Astrocyte (in vitro differentiated cells and primary cell): ENCODE results near the gene ULK4. TPM values are rescaled to one million over a fixed set of nuclear protein-coding genes. Genes with fewer than 3 reads are reported as not detected.

ENCODE experiments used
- DNase-seq: peaks from one replicate; pipeline ENCODE4 v3.0.0-alpha.2; 2010; ENCODE audit warnings: low read depth
- FAIRE-seq: peaks from 2 replicates; lab custom pipeline; 2011; peaks lifted over from hg19 to GRCh38; lab: Jason Lieb, UNC
- H2AFZ ChIP-seq: 2 replicates; pipeline ENCODE4 v1.6.0; 2012; ENCODE audit warnings: low read depth, low read length, inconsistent platforms
- H3K27ac ChIP-seq: 2 replicates; pipeline ENCODE4 v1.5.1; 2011; ENCODE audit warnings: low read depth, low read length, inconsistent platforms
- H3K27me3 ChIP-seq: 2 replicates; pipeline ENCODE4 v1.6.0; 2011; ENCODE audit warnings: low read length, inconsistent platforms; ENCODE audit not compliant: insufficient read depth
- H3K36me3 ChIP-seq: 2 replicates; pipeline ENCODE4 v1.5.1; 2011; ENCODE audit warnings: low read length, inconsistent platforms; ENCODE audit not compliant: insufficient read depth
- H3K4me1 ChIP-seq: 2 replicates; pipeline ENCODE4 v1.5.1; 2011; ENCODE audit warnings: low read length, inconsistent platforms; ENCODE audit not compliant: insufficient read depth
- H3K4me2 ChIP-seq: 2 replicates; pipeline ENCODE4 v1.6.0; 2012; ENCODE audit warnings: low read length, inconsistent platforms
- H3K4me3 ChIP-seq: 2 replicates; pipeline ENCODE4 v1.5.1; 2011; ENCODE audit warnings: low read depth, mild to moderate bottlenecking, low read length, inconsistent platforms; ENCODE audit not compliant: insufficient read depth
- H3K79me2 ChIP-seq: 2 replicates; pipeline ENCODE4 v1.6.0; 2012; ENCODE audit warnings: mild to moderate bottlenecking, low read length, inconsistent platforms; ENCODE audit not compliant: insufficient read depth
- H3K9ac ChIP-seq: 2 replicates; pipeline ENCODE4 v1.6.0; 2012; ENCODE audit warnings: mild to moderate bottlenecking, low read length, inconsistent platforms
- H3K9me3 ChIP-seq: 2 replicates; pipeline ENCODE4 v1.5.1; 2012; ENCODE audit warnings: low read depth, mild to moderate bottlenecking, low read length, inconsistent platforms; ENCODE audit not compliant: insufficient read depth
- H4K20me1 ChIP-seq: 2 replicates; pipeline ENCODE4 v1.6.0; 2012; ENCODE audit warnings: low read length, inconsistent platforms; ENCODE audit not compliant: insufficient read depth
- H3K27ac Mint-ChIP-seq: one replicate; pipeline ENCODE4 v1.8.0; 2021; ENCODE audit warnings: mild to moderate bottlenecking, mixed read lengths; ENCODE audit not compliant: unreplicated experiment
- H3K27me3 Mint-ChIP-seq: one replicate; pipeline ENCODE4 v1.8.0; 2021; ENCODE audit warnings: low read depth, mixed read lengths; ENCODE audit not compliant: unreplicated experiment
- H3K36me3 Mint-ChIP-seq: one replicate; pipeline ENCODE4 v1.8.0; 2021; ENCODE audit warnings: low read depth, mixed read lengths; ENCODE audit not compliant: unreplicated experiment
- H3K4me1 Mint-ChIP-seq: one replicate; pipeline ENCODE4 v1.8.0; 2021; ENCODE audit warnings: low read depth, mixed read lengths; ENCODE audit not compliant: unreplicated experiment
- H3K4me3 Mint-ChIP-seq: one replicate; pipeline ENCODE4 v1.8.0; 2021; ENCODE audit warnings: mild to moderate bottlenecking, moderate library complexity, mixed read lengths; ENCODE audit not compliant: unreplicated experiment
- H3K9me3 Mint-ChIP-seq: one replicate; pipeline ENCODE4 v1.8.0; 2021; ENCODE audit warnings: mild to moderate bottlenecking, mixed read lengths; ENCODE audit not compliant: unreplicated experiment
- CTCF ChIP-seq: IDR thresholded peaks from 2 replicates; pipeline ENCODE4 v1.5.1; 2011; ENCODE audit warnings: low read depth, mild to moderate bottlenecking, inconsistent platforms, low read length, moderate library complexity; ENCODE audit not compliant: insufficient read depth
- EZH2 ChIP-seq: IDR thresholded peaks from 2 replicates; pipeline ENCODE4 v1.6.1; 2012; ENCODE audit warnings: mild to moderate bottlenecking, low read length, inconsistent platforms; ENCODE audit not compliant: insufficient read depth
- total RNA-seq: library from RNA; stranded (reverse); gene quantifications from 2 replicates; pipeline ENCODE4 v1.2.1, GENCODE V29; 2021

ULK4 gene
- total RNA-seq, 1 donor from 2014 or later, result 6.6 TPM

GRCh38 chr3:41200669-41201021 is 761.3 kb downstream of the ULK4 start:
- Histone ChIP-seq H3K9ac (peak overlapping the region; percentile 97), H3K9me3 (no peaks in the 10 kb centered on the region), H3K4me1 (peaks cover 10% of the 10 kb centered on the region), H3K4me3 (peak overlapping the region; percentile 87), H4K20me1 (peaks cover 57% of the 10 kb centered on the region), H3K79me2 (peaks cover 62% of the 10 kb centered on the region), H3K4me2 (peak overlapping the region; percentile 93), H2AFZ (no peak overlapping the region), H3K27me3 (no peaks in the 10 kb centered on the region), H3K27ac (peak overlapping the region; percentile 53), H3K36me3 (no peaks in the 10 kb centered on the region)
- H3K9me3 Mint-ChIP-seq, result no peaks in the 10 kb centered on the region
- peaks cover 17% of the 10 kb centered on the region for H3K4me1 Mint-ChIP-seq
- H3K27ac Mint-ChIP-seq, result peak overlapping the region; percentile 97
- peak overlapping the region; percentile 100 for H3K4me3 Mint-ChIP-seq
- TF ChIP-seq EZH2 (no peak), CTCF (no peak)
- H3K27me3 Mint-ChIP-seq, result no peaks in the 10 kb centered on the region
- FAIRE-seq, result peak; percentile 68
- H3K36me3 Mint-ChIP-seq, result peaks cover 3% of the 10 kb centered on the region
- DNase-seq, result peak; percentile 70

- TF ChIP-seq CTCF (no peak), EZH2 (no peak)
- Mint-ChIP-seq H3K36me3 (peaks cover 3% of the 10 kb centered on the region), H3K9me3 (no peaks in the 10 kb centered on the region), H3K4me1 (peaks cover 13% of the 10 kb centered on the region), H3K27ac (peak overlapping the region; percentile 97), H3K27me3 (no peaks in the 10 kb centered on the region), H3K4me3 (peak overlapping the region; percentile 100)
- Histone ChIP-seq H3K27me3 (no peaks in the 10 kb centered on the region), H3K4me1 (peaks cover 10% of the 10 kb centered on the region), H2AFZ (no peak overlapping the region), H3K79me2 (peaks cover 56% of the 10 kb centered on the region), H3K9me3 (no peaks in the 10 kb centered on the region), H4K20me1 (peaks cover 51% of the 10 kb centered on the region), H3K4me2 (peak overlapping the region; percentile 93), H3K36me3 (no peaks in the 10 kb centered on the region), H3K27ac (peak overlapping the region; percentile 94), H3K4me3 (peak overlapping the region; percentile 87), H3K9ac (peak overlapping the region; percentile 97)
- peak; percentile 7 for DNase-seq
- no peak for FAIRE-seq
Observed at GRCh38 chr3:41199866-41200668, 761.8 kb downstream of the ULK4 start.
